MM.1S (cell line): ENCODE data around the gene PLCH1.

Source experiments
- DNase-seq: peaks from one replicate; pipeline ENCODE4 v3.0.0-alpha.2; 2015
- H2AFZ ChIP-seq: fragments of 300-600 bp; sonication (generic); 2 replicates; pipeline ENCODE4 v1.6.0; 2016; ENCODE audit warnings: antibody characterized with exemption, low read length
- H3F3A ChIP-seq: fragments of 300-600 bp; sonication (generic); 2 replicates; pipeline ENCODE4 v1.6.1; 2016; ENCODE audit warnings: mild to moderate bottlenecking, antibody characterized with exemption, low read length, moderate library complexity, mixed read lengths; ENCODE audit not compliant: insufficient read depth
- H3K27ac ChIP-seq: fragments of 300-600 bp; sonication (generic); 2 replicates; pipeline ENCODE4 v1.5.1; 2016; ENCODE audit warnings: mild to moderate bottlenecking, low read length
- H3K27me3 ChIP-seq: fragments of 300-600 bp; sonication (generic); replicated peaks from 2 replicates; pipeline ENCODE4 v1.6.0; 2016; ENCODE audit warnings: low read length; ENCODE audit not compliant: insufficient read depth
- H3K36me3 ChIP-seq: fragments of 300-600 bp; sonication (generic); replicated peaks from 2 replicates; pipeline ENCODE4 v1.6.1; 2016; ENCODE audit warnings: mild to moderate bottlenecking, low read length, mixed read lengths; ENCODE audit not compliant: insufficient read depth
- H3K4me1 ChIP-seq: fragments of 300-600 bp; sonication (generic); 2 replicates; pipeline ENCODE4 v1.6.1; 2016; ENCODE audit warnings: low read length, mixed read lengths
- H3K4me2 ChIP-seq: fragments of 300-600 bp; sonication (generic); 2 replicates; pipeline ENCODE4 v1.6.0; 2016; ENCODE audit warnings: low read depth, low read length
- H3K4me3 ChIP-seq: fragments of 300-600 bp; sonication (generic); 2 replicates; pipeline ENCODE4 v1.5.1; 2016; ENCODE audit warnings: low read length, mixed read lengths
- H3K79me2 ChIP-seq: fragments of 300-600 bp; sonication (generic); 2 replicates; pipeline ENCODE4 v1.6.1; 2016; ENCODE audit warnings: mixed run types, low read length, mixed read lengths
- H3K9ac ChIP-seq: fragments of 300-600 bp; sonication (generic); 2 replicates; pipeline ENCODE4 v1.6.1; 2016; ENCODE audit warnings: low read length, mixed read lengths
- H3K9me2 ChIP-seq: fragments of 300-600 bp; sonication (generic); replicated peaks from 2 replicates; pipeline ENCODE4 v1.6.1; 2016; ENCODE audit warnings: mild to moderate bottlenecking, low read length, mixed read lengths; ENCODE audit not compliant: insufficient read depth
- H3K9me3 ChIP-seq: fragments of 300-600 bp; sonication (generic); replicated peaks from 2 replicates; pipeline ENCODE4 v1.6.1; 2016; ENCODE audit warnings: mild to moderate bottlenecking, low read length, mixed read lengths; ENCODE audit not compliant: insufficient read depth
- H4K20me1 ChIP-seq: fragments of 300-600 bp; sonication (generic); 2 replicates; pipeline ENCODE4 v1.6.1; 2016; ENCODE audit warnings: mild to moderate bottlenecking, low read length, moderate library complexity, mixed read lengths; ENCODE audit not compliant: insufficient read depth
- EZH2 ChIP-seq: fragments of 300-600 bp; sonication (generic); optimal IDR thresholded peaks from 2 replicates; pipeline ENCODE3; 2017; ENCODE audit warnings: low read depth, mild to moderate bottlenecking, antibody characterized with exemption, low read length, mixed read lengths
- EZH2phosphoT487 ChIP-seq: fragments of 300-600 bp; sonication (generic); IDR thresholded peaks from 2 replicates; pipeline ENCODE4 v1.6.1; 2018; ENCODE audit warnings: antibody characterized with exemption, low read length
- TF ChIP-seq, protein P1 (sequence below): fragments of 300-600 bp; sonication (generic); IDR thresholded peaks from 2 replicates; pipeline ENCODE4 v1.5.1; 2016; ENCODE audit warnings: antibody characterized with exemption, low read length, mixed read lengths

Gene PLCH1

DNA sequence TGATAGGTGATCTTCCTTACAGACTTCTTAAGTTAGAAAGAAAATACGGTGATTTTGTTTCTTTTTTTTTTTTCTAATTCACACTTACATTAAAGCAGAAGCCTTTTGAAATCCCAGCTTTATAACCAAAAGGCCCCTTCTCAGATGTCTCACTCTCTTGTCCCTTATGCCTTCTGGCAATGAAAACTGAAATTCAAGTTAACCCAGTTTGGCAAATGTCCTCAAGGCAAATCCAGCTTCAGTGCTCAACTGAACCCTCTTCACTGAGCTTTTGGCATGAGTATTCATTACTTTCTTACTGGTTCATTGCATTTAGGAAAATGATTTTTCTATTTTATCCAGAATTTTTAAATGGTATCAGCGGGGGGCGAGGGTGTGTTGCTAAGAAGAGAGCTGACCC is 17.0 kb downstream of the PLCH1 start:
- H3K9ac ChIP-seq, result no peak overlapping the region
- no peaks in the 10 kb centered on the region for H3K79me2 ChIP-seq
- no peak overlapping the region for H3K4me2 ChIP-seq
- H3K9me2 ChIP-seq, result no peaks in the 10 kb centered on the region
- H3K27me3 ChIP-seq, result no peaks in the 10 kb centered on the region
- no peak overlapping the region for H3K4me3 ChIP-seq
- H3K9me3 ChIP-seq, result no peaks in the 10 kb centered on the region
- no peak for DNase-seq
- H3K36me3 ChIP-seq, result no peaks in the 10 kb centered on the region
- no peaks in the 10 kb centered on the region for H4K20me1 ChIP-seq
- no peak for TF ChIP-seq EZH2
- TF ChIP-seq, protein P1, sequence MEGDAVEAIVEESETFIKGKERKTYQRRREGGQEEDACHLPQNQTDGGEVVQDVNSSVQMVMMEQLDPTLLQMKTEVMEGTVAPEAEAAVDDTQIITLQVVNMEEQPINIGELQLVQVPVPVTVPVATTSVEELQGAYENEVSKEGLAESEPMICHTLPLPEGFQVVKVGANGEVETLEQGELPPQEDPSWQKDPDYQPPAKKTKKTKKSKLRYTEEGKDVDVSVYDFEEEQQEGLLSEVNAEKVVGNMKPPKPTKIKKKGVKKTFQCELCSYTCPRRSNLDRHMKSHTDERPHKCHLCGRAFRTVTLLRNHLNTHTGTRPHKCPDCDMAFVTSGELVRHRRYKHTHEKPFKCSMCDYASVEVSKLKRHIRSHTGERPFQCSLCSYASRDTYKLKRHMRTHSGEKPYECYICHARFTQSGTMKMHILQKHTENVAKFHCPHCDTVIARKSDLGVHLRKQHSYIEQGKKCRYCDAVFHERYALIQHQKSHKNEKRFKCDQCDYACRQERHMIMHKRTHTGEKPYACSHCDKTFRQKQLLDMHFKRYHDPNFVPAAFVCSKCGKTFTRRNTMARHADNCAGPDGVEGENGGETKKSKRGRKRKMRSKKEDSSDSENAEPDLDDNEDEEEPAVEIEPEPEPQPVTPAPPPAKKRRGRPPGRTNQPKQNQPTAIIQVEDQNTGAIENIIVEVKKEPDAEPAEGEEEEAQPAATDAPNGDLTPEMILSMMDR, result no peak
- no peak for TF ChIP-seq EZH2phosphoT487
- no peak overlapping the region for H2AFZ ChIP-seq
- H3K27ac ChIP-seq, result no peak overlapping the region
- no peaks in the 10 kb centered on the region for H3F3A ChIP-seq
- H3K4me1 ChIP-seq, result no peaks in the 10 kb centered on the region

DNA sequence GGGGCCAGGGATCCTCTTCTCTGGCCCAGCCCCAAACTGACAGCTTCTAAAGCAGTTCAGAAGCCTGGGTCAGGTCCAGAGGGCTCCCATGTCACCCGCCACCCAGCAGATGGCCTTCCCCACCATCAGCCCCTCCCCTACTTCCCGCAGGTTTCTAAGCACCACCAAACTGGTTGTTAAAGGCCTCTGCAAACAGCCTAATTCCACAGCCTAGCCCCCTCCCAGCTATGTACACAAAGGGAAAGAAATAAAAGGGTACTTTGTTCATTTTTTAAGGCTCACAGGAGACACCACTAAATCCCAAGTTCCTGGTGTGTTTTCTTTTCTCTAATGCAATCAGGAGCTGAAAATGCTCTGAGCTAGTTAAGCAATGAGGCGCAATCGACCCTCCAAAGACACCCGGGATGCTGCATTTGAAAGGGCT is 30.6 kb downstream of the PLCH1 start:
- H3K9me3 ChIP-seq, result no peaks in the 10 kb centered on the region
- H3K79me2 ChIP-seq, result no peaks in the 10 kb centered on the region
- H3K4me2 ChIP-seq, result no peak overlapping the region
- H3K27ac ChIP-seq, result no peak overlapping the region
- H3K4me3 ChIP-seq, result no peak overlapping the region
- H3K27me3 ChIP-seq, result no peaks in the 10 kb centered on the region
- no peak overlapping the region for H3K9ac ChIP-seq
- H2AFZ ChIP-seq, result no peak overlapping the region
- no peak for TF ChIP-seq EZH2
- no peaks in the 10 kb centered on the region for H3K4me1 ChIP-seq
- no peak for DNase-seq
- H3K9me2 ChIP-seq, result no peaks in the 10 kb centered on the region
- H3F3A ChIP-seq, result no peaks in the 10 kb centered on the region
- no peaks in the 10 kb centered on the region for H4K20me1 ChIP-seq
- H3K36me3 ChIP-seq, result no peaks in the 10 kb centered on the region

DNA sequence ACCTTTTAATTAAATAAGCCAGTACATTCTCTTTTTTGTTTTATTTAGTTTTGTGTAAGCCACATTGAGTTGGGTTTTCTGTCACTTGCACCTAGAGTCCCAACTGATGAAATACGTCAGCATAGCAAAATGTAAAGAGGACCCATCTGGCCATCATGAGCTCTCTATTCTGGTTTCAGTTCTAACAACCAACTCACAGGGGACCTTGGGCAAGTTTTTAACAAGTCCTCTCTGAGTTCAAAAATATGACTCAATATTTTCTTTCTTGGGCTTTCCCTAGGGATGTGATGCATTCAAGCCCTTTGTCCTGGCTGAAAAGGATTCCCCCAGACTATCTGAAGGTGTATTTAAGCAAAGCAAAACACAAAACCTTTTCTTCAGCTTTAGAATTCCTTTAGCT is 32.9 kb downstream of the PLCH1 start:
- Histone ChIP-seq H3K4me2 (no peak overlapping the region), H3K27ac (no peak overlapping the region)

More for the DNA sequence above, 32.9 kb downstream of the PLCH1 start:
- H3K9ac ChIP-seq, result no peak overlapping the region
- H3K79me2 ChIP-seq, result no peaks in the 10 kb centered on the region
- no peak overlapping the region for H2AFZ ChIP-seq
- no peaks in the 10 kb centered on the region for H3F3A ChIP-seq
- H3K4me3 ChIP-seq, result no peak overlapping the region
- no peaks in the 10 kb centered on the region for H3K9me2 ChIP-seq
- H3K27me3 ChIP-seq, result no peaks in the 10 kb centered on the region
- H3K4me1 ChIP-seq, result no peaks in the 10 kb centered on the region
- DNase-seq, result no peak
- no peaks in the 10 kb centered on the region for H3K9me3 ChIP-seq
- H3K36me3 ChIP-seq, result no peaks in the 10 kb centered on the region
- no peaks in the 10 kb centered on the region for H4K20me1 ChIP-seq
- TF ChIP-seq EZH2, result no peak
- TF ChIP-seq, protein P1, result no peak
- TF ChIP-seq EZH2phosphoT487, result no peak
